GM19238 (cell line): ENCODE data around the gene RHCG.

Experiments
- DNase-seq: peaks from one replicate; pipeline ENCODE4 v3.0.0; 2011; ENCODE audit warnings: low spot score; ENCODE audit not compliant: insufficient read length

The RHCG gene

GRCh38 chr15:89445518-89445917 is 50.9 kb downstream of the RHCG start:
- no peak for DNase-seq

DNA sequence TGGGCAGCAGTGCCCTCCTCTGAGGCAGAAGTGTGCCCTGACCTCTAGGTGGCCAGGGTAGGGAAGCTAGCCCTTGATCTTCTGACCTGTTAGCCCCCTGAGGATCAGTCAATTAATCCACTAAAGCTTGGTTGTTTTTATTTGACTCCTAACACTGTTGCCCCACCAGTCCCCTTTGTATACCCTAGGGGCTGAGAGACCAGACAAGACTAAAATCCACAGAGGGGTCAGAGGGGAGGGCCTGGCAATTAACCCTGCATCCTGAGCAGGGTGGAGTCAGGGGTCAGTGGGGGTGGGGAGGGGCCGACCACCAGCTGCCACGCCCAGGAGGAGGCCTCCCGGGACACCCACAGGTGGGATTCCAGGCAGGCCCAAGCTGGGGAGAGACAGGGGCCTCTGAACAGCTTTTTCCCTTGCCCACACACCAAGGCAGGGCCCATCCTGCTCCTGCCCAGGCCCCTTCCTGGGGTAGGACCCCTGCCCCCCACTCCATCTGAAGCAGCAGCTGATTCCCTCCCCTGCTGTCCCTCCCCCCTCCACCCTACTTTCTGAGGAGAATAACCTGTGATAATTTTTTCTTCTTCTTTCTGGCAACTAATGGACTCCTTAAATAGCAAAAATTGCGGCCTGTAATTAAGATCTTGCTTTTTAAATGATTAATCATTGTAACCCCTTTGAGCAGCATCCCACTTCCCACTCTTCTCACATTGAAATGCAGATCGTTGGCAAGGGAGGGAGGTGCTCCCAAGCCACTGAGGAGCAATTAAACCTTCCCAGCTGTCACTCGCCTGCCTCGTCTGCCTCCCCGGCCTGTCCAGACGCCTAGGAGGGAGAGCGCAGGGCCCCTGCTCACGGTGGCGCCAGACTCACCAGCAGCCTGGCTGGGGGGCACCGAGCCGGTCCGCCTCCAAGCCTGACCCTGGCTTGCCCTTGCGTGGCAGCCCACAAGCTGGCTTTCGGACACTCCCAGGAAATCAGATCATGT is 51.9 kb downstream of the RHCG start:
- DNase-seq = no peak

DNA sequence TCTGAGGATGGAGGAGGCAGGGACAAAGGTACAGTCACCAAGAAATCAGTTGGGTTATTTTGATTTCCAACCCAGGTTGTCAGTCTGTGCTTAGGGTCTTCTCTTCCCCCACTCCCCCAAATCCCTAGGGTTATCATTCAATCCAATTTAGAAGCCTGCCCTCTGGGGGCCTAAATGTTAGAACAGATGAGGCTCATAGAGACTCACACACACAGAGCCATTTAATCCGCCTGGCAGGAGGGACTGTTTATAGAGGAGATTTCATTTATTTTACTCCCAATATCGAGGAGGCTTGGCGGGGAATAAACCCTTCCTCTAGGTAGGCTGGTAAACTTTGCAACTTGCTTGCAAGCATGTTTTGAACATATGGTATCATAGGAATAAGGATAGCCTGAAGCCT is 52.8 kb downstream of the RHCG start:
- DNase-seq = no peak

- peak; percentile 64 for DNase-seq
These were observed 53.6 kb downstream of the RHCG start for GRCh38 chr15:89442671-89443307.

DNA sequence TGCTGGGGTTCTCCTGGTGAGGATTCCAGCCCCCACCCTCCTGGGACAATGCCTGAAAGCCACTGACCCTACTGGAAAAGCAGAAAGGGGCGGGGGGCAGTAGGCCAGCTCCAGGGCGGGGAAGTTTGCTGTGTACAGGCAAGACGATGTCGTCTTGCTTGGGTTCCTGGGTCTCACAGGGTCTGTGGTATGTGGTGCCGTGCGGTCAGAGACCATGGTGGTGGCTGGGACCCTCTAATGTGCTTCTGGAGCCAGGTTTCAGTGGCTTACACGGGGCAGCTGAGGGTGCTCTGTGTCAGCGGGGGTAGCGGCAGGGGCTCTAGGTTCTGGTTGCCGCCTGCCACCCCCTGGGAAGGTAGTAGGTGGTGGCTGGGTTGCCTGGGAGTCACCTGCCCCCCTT is 54.2 kb downstream of the RHCG start:
- DNase-seq = no peak

DNA sequence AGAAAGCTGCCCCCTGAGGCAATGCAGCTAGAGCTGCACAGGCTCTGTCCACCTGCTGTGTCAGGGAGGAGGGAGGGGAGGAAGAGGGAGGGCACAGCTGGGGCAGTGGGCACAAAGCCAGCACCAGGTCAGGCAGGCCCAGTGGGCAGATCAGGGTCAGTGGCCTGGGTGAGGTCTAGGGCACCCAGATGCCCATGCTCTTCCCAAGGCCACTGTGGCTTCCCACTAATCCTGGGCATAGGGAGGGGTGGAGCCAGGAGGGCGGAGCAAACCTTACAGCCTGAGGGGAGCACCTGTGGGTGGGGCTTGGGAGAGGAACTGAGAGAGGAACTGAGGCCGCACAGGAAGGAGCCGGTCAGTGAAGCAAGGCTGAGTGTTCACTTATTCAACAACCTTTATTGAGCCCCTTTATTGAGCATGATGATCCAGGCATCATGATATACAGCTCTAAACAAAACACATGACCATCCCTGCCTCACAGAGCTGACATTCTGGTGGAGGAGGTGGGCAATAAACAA is 55.0 kb downstream of the RHCG start:
- peak; percentile 91 for DNase-seq

- DNase-seq = no peak
These were observed 56.6 kb downstream of the RHCG start for GRCh38 chr15:89439764-89440163.

- no peak for DNase-seq
These were observed 59.6 kb downstream of the RHCG start for GRCh38 chr15:89436560-89437311.

- no peak for DNase-seq
These were observed 61.0 kb downstream of the RHCG start for GRCh38 chr15:89435362-89435761.

DNA sequence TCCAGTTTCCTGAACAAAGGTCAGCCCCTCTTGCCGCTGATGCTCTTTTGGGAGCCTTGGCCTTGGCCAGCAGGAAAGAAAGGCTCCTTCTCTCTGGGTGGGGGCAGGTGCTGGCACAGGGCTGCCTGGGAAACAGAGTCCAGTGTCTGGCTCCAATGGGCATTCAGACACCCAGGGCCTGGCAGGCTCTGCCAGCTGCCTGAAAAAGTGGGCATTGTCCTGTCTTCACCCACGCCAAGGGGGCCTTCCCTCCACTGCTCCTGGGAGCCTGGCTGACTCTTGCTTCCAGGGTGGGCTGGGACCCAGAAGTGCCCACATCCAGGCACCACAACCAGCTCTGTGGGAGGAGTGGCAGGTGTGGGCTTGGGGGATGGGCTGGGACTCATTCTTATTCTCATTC is 62.7 kb downstream of the RHCG start:
- no peak for DNase-seq

GRCh38 chr15:89430530-89431341 is 65.6 kb downstream of the RHCG start:
- peak; percentile 89 for DNase-seq

GRCh38 chr15:89429986-89430385 is 66.4 kb downstream of the RHCG start:
- no peak for DNase-seq

GRCh38 chr15:89429023-89429422 is 67.4 kb downstream of the RHCG start:
- no peak for DNase-seq

DNA sequence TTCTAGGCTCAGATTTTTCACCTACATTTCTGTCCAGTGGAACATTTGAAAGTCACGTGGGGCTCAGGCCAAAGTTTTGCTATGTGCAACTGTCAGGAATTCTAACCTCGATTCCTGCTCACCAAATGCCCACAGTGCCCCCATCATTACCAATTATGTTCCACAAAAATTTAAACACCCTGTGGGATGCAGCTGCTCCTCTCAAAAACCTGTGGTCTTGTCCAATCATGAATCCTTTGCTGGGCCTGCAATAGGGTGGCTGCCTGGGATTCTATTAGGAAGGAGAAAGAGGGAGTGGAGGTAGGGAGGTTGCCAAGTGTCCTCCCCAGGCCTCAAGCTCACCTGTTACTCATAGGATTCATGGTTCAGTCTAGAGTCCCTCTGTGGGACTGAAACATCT is 68.1 kb downstream of the RHCG start:
- no peak for DNase-seq

DNA sequence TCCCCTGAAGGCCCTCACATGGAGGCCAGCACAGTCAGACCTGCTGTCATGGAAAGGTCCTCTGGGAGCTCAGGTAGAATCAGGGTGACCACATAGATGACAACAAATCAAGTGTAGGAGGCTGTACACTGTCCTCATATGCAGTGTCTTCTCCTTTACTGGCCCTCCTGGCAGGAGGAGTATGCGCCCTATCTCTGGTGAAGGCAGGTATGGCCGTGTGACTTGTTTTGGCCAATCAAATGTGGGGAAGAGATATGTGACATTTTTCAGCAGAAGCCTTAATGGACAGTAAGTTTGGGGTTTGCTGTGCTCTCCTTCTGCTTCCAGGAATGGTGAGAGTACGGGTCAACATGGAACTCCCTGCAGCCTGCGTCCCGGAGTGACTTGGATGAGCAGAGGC is 69.9 kb downstream of the RHCG start:
- DNase-seq = no peak

DNA sequence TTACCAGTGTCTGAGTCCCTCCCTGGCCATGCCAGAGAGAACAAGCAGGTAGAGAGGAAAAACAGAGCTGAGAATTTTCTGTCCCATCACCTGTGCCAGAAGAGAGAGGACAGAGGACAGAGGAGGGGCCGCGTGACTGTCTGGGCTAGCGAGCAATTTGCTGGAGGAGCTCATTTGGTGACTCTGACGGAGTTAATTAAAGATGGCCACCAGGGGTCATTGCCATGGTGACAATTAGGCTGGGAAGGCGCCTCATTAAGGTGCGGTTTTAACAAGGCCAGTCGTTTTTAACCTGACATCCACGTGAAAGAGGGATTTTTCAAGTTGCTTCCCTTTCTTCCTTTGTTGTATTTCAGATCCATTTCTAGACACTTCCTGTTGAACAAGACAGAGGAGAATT is 72.4 kb downstream of the RHCG start:
- DNase-seq = no peak
